OCI-LY7 (cell line): ENCODE results near the gene GLB1L.

Source experiments
- EZH2phosphoT487 ChIP-seq: fragments of 200-600 bp; sonication (generic); IDR thresholded peaks from 2 replicates; pipeline ENCODE4 v1.6.1; 2018; ENCODE audit warnings: low read depth, borderline replicate concordance, mild to moderate bottlenecking, mixed run types, antibody characterized with exemption, low read length, moderate library complexity, mixed read lengths
- TF ChIP-seq, protein P1 (sequence below): fragments of 200-600 bp; sonication (generic); conservative IDR thresholded peaks from 2 replicates; pipeline ENCODE4 v1.5.1; 2014; ENCODE audit warnings: mild to moderate bottlenecking, antibody characterized with exemption, low read length, moderate library complexity, mixed read lengths

DNA sequence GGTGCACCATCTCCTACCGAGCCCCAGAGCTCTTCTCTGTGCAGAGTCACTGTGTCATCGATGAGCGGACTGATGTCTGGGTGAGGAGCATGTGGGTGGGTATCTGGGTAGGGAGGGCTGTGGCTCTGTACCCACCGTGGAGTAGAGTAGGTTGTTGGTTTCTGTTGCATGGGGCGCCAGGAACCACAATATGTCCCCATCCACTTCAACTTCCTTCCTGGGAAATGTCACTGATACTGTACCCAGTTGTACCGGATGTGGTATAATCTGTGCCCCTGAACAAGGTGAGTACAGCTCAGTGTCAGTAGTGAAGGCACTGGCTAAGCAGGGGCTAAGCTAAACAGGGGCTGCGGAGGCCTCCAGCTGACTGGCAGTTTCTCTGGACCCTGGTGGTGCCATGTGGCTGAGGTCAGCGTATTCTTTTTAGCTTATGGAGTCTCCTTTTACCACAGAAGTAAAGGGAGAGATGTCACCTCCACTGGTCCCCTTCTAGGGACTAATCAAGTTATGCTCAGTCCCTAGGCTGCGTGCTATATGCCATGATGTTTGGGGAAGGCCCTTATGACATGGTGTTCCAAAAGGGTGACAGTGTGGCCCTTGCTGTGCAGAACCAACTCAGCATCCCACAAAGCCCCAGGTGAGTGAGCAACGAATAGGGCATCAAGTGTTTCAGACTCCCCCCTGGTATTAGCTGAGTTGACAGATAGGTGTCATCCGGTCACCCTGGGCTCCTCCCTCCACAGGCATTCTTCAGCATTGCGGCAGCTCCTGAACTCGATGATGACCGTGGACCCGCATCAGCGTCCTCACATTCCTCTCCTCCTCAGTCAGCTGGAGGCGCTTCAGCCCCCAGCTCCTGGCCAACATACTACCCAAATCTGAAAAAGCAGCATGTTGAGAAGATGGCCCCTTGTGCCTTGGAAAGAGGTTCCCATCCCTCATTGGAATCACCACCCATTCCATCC is 2.7 kb upstream of the GLB1L start:
- TF ChIP-seq, protein P1, sequence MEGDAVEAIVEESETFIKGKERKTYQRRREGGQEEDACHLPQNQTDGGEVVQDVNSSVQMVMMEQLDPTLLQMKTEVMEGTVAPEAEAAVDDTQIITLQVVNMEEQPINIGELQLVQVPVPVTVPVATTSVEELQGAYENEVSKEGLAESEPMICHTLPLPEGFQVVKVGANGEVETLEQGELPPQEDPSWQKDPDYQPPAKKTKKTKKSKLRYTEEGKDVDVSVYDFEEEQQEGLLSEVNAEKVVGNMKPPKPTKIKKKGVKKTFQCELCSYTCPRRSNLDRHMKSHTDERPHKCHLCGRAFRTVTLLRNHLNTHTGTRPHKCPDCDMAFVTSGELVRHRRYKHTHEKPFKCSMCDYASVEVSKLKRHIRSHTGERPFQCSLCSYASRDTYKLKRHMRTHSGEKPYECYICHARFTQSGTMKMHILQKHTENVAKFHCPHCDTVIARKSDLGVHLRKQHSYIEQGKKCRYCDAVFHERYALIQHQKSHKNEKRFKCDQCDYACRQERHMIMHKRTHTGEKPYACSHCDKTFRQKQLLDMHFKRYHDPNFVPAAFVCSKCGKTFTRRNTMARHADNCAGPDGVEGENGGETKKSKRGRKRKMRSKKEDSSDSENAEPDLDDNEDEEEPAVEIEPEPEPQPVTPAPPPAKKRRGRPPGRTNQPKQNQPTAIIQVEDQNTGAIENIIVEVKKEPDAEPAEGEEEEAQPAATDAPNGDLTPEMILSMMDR: peak; percentile 40; the same call in 1 of the 2 replicates
- no peak for TF ChIP-seq EZH2phosphoT487
